ENCODE results near the gene TPK1. TPM values are rescaled to one million over a fixed set of nuclear protein-coding genes. Genes with fewer than 3 reads are reported as not detected.

The TPK1 gene
- total RNA-seq, 1 donor from 2014 or later: 14.5 TPM

DNA sequence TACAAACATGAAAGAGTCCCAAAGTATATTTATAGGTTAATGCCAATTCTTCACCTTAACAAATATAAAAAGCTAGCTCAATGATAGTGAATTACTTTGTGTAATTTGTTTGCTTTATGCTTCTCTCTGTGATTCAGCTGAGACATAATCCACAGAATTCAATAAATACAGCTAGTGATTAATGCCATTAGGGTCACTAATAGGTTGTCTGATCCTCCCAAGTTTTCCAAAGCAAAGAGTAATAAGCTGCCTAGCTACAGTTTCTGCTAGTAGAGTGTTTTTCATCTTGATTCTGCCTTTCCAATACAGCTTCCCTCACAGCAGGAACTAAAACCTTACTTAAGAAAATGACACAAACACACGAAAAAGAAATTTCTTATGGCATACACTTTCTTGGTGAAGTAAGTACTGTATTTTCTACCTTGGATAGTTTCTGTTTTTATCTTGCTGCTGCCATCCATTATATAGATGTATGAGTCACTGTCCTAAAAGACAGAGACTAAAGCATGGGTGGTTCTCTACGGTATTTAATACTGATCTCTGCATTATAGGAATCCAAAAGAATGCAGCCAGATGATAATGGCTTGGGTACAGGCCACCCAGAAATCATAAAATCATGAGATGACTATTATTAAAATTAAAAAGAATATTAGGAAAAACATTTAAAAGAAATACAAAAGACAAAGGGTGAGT is 170.0 kb downstream of the TPK1 start:
- DNase-seq (ENCODE audit: low spot score): no peak
- Mint-ChIP-seq H3K4me3 (no peak overlapping the region), H3K36me3 (no peaks in the 10 kb centered on the region)

DNA sequence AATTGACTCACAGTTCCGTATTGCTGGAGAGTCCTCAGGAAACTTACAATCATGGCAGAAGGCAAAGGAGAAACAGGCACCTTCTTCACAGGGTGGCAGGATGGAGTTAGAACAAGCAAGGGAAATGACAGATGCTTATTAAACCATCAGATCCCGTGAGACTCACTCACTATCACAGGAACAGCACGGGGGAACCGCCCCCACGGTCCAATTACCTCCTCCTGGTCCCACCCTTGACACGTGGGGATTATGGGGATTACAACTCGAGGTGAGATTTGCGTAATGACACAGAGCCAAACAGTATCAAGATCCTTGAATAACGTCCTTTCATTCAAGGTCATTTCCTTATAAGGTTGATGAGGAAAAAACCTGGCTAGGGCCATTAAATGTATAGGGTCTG is 176.6 kb downstream of the TPK1 start:
- no peak overlapping the region for H3K27ac ChIP-seq
- H3K4me3 Mint-ChIP-seq: no peak overlapping the region

More for the DNA sequence above, 170.0 kb downstream of the TPK1 start:
- Histone ChIP-seq H3K9me3 (ENCODE audit: low read depth) (no peaks in the 10 kb centered on the region), H3K27ac (no peak overlapping the region), H3K4me1 (peaks cover 4% of the 10 kb centered on the region), H3K27me3 (no peaks in the 10 kb centered on the region), H3K79me2 (ENCODE audit: low read depth) (no peaks in the 10 kb centered on the region), H3K36me3 (no peaks in the 10 kb centered on the region), H3K4me3 (no peak overlapping the region), H2AFZ (replicated peaks) (no peak overlapping the region), H3K9ac (no peak overlapping the region), H3F3A (ENCODE audit: low read depth) (no peaks in the 10 kb centered on the region), H4K20me1 (ENCODE audit: low read depth) (no peaks in the 10 kb centered on the region), H3K4me2 (no peak overlapping the region)
- Mint-ChIP-seq H3K4me1 (no peaks in the 10 kb centered on the region), H3K9me3 (no peaks in the 10 kb centered on the region), H3K27me3 (ENCODE audit: insufficient read depth, low read depth) (no peaks in the 10 kb centered on the region), H3K27ac (no peak overlapping the region)
- TF ChIP-seq, protein P1, sequence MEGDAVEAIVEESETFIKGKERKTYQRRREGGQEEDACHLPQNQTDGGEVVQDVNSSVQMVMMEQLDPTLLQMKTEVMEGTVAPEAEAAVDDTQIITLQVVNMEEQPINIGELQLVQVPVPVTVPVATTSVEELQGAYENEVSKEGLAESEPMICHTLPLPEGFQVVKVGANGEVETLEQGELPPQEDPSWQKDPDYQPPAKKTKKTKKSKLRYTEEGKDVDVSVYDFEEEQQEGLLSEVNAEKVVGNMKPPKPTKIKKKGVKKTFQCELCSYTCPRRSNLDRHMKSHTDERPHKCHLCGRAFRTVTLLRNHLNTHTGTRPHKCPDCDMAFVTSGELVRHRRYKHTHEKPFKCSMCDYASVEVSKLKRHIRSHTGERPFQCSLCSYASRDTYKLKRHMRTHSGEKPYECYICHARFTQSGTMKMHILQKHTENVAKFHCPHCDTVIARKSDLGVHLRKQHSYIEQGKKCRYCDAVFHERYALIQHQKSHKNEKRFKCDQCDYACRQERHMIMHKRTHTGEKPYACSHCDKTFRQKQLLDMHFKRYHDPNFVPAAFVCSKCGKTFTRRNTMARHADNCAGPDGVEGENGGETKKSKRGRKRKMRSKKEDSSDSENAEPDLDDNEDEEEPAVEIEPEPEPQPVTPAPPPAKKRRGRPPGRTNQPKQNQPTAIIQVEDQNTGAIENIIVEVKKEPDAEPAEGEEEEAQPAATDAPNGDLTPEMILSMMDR (IDR thresholded peaks at IDR 0.05): no peak
- TF ChIP-seq EZH2 (IDR thresholded peaks at IDR 0.05): no peak
- TF ChIP-seq EZH2phosphoT487 (IDR thresholded peaks at IDR 0.05): no peak

DNA sequence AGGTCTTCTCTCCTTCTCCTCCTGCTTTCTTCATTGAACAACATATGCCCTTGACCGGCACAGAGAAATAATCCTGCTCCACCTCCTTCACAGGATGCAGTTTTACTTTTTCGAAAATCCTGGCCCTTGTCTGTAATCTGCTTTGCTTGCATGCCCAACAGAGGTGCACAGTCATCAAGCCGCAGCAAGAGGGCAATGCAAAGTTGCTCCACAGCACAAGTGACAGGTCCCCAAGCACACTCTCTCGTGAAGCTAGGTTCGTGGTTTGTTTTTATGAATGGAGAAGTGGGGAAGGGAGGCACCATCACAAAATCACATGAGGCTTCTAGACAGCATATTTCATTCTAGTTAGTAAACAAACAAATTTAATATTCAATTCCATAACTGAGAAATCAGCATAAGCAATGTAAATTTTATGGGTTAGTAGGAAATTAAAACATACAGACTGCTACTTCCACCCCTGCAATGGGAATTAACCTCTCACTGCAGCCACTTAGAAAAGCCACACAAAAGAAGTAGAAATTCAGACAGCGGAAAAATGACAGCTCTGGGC is 178.8 kb downstream of the TPK1 start:
- no peaks in the 10 kb centered on the region for H3K36me3 ChIP-seq
- no peak for TF ChIP-seq EZH2 (IDR thresholded peaks at IDR 0.05)
- TF ChIP-seq, protein P1 (IDR thresholded peaks at IDR 0.05): peak; percentile 39
- H2AFZ ChIP-seq (replicated peaks): no peak overlapping the region
- DNase-seq (ENCODE audit: low spot score): peak; percentile 39
- no peaks in the 10 kb centered on the region for H4K20me1 ChIP-seq (ENCODE audit: low read depth)
- H3K9me3 Mint-ChIP-seq: no peaks in the 10 kb centered on the region
- no peaks in the 10 kb centered on the region for H3K27me3 ChIP-seq
- H3K9ac ChIP-seq: no peak overlapping the region
- H3K27ac Mint-ChIP-seq: no peak overlapping the region
- no peaks in the 10 kb centered on the region for H3K4me1 ChIP-seq
- H3K4me2 ChIP-seq: no peak overlapping the region
- peaks cover 2% of the 10 kb centered on the region for H3K27me3 Mint-ChIP-seq (ENCODE audit: insufficient read depth, low read depth)
- H3K4me1 Mint-ChIP-seq: no peaks in the 10 kb centered on the region
- H3K9me3 ChIP-seq (ENCODE audit: low read depth): no peaks in the 10 kb centered on the region
- no peak overlapping the region for H3K4me3 ChIP-seq
- no peak overlapping the region for H3K4me3 Mint-ChIP-seq
- H3K79me2 ChIP-seq (ENCODE audit: low read depth): no peaks in the 10 kb centered on the region
- H3K36me3 Mint-ChIP-seq: no peaks in the 10 kb centered on the region
- no peaks in the 10 kb centered on the region for H3F3A ChIP-seq (ENCODE audit: low read depth)
- no peak overlapping the region for H3K27ac ChIP-seq

More for the DNA sequence above, 176.6 kb downstream of the TPK1 start:
- TF ChIP-seq, protein P1 (IDR thresholded peaks at IDR 0.05): no peak
- TF ChIP-seq EZH2 (IDR thresholded peaks at IDR 0.05): no peak
- TF ChIP-seq EZH2phosphoT487 (IDR thresholded peaks at IDR 0.05): no peak
- Histone ChIP-seq H3K9ac (no peak overlapping the region), H3K4me3 (no peak overlapping the region), H3K4me1 (no peaks in the 10 kb centered on the region), H3K27me3 (no peaks in the 10 kb centered on the region), H3K79me2 (ENCODE audit: low read depth) (no peaks in the 10 kb centered on the region), H3K9me3 (ENCODE audit: low read depth) (no peaks in the 10 kb centered on the region), H3K36me3 (no peaks in the 10 kb centered on the region), H4K20me1 (ENCODE audit: low read depth) (no peaks in the 10 kb centered on the region), H3K4me2 (no peak overlapping the region), H2AFZ (replicated peaks) (no peak overlapping the region), H3F3A (ENCODE audit: low read depth) (no peaks in the 10 kb centered on the region)
- no peak overlapping the region for H3K27ac Mint-ChIP-seq
- DNase-seq (ENCODE audit: low spot score): no peak
- H3K9me3 Mint-ChIP-seq: no peaks in the 10 kb centered on the region
- H3K36me3 Mint-ChIP-seq: no peaks in the 10 kb centered on the region
- peaks cover 2% of the 10 kb centered on the region for H3K27me3 Mint-ChIP-seq (ENCODE audit: insufficient read depth, low read depth)
- H3K4me1 Mint-ChIP-seq: no peaks in the 10 kb centered on the region

Measured in neural progenitor cell (in vitro differentiated cells).